Testis (tissue), 2 donors: ENCODE results near the gene GMCL2.

Source experiments
- CTCF ChIP-seq, 3 experiments: fragments of 450-650 bp in 2 of 3; fragments of 200-600 bp in 1 of 3; sonication (generic) in 1 of 3; IDR thresholded peaks; one replicate each; pipeline ENCODE4 v1.5.1; 2016 to 2019; ENCODE audit warnings: antibody characterized with exemption in 3 of 3, mild to moderate bottlenecking in 2 of 3, moderate library complexity in 1 of 3
- POLR2A ChIP-seq: fragments of 450-650 bp; IDR thresholded peaks from one replicate; pipeline ENCODE4 v1.6.1; 2017; ENCODE audit warnings: antibody characterized with exemption, mild to moderate bottlenecking, moderate library complexity

- TF ChIP-seq POLR2A (no peak), CTCF (IDR thresholded peaks at IDR 0.05) (no peak)
Observed at GRCh38 chr5:178155065-178155464, 32.1 kb downstream of the GMCL2 start.
